Mammary epithelial cell (primary cell): ENCODE measurements around the gene KIF4B.

Source experiments
- EZH2 ChIP-seq: IDR thresholded peaks from 2 replicates; pipeline ENCODE4 v1.6.1; 2012; ENCODE audit warnings: low read length, inconsistent platforms, borderline replicate concordance
- TF ChIP-seq, protein P1 (sequence below), 2 donors: IDR thresholded peaks in 1 of 2; conservative IDR thresholded peaks in 1 of 2; 2 replicates each; pipeline ENCODE4 v1.5.1; 2011 to 2012; ENCODE audit warnings: inconsistent platforms in 2 of 2, low read length in 2 of 2, mild to moderate bottlenecking in 2 of 2, control low read depth in 1 of 2, low read depth in 1 of 2; ENCODE audit not compliant: insufficient read depth in 1 of 2; ENCODE audit errors: extremely low read depth in 1 of 2

DNA sequence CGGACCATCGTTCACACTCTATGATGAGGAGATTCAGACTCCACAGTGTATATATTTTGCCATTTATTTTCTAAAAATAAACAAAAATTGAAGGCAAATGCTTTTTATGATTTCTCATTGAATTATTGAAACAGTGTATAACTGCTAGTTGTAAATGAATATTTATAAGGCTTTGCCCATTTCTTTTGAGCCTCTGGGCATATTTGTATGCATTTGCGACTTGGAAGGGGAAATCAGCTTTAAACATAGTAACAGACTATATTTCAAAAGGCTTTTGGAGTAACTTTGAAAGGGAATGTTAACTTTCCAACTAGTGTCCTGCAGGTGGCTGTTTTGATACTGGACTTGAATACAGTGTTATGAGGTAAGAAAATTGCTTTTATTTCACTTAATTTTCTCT, 46.7 kb upstream of the KIF4B start:
- TF ChIP-seq EZH2 = no peak
- TF ChIP-seq, protein P1, sequence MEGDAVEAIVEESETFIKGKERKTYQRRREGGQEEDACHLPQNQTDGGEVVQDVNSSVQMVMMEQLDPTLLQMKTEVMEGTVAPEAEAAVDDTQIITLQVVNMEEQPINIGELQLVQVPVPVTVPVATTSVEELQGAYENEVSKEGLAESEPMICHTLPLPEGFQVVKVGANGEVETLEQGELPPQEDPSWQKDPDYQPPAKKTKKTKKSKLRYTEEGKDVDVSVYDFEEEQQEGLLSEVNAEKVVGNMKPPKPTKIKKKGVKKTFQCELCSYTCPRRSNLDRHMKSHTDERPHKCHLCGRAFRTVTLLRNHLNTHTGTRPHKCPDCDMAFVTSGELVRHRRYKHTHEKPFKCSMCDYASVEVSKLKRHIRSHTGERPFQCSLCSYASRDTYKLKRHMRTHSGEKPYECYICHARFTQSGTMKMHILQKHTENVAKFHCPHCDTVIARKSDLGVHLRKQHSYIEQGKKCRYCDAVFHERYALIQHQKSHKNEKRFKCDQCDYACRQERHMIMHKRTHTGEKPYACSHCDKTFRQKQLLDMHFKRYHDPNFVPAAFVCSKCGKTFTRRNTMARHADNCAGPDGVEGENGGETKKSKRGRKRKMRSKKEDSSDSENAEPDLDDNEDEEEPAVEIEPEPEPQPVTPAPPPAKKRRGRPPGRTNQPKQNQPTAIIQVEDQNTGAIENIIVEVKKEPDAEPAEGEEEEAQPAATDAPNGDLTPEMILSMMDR (conservative IDR thresholded peaks at IDR 0.05 in 1 of 2, IDR thresholded peaks at IDR 0.05 in 1 of 2; ENCODE audit: extremely low read depth in 1 of 2, insufficient read depth in 1 of 2, low read depth in 1 of 2, low read length in 2 of 2) = no peak
